GM21360 (cell line): ENCODE measurements around the gene NMT1.

ENCODE experiments used
- ATAC-seq: cut with Tn5 transposase; IDR thresholded peaks from one replicate; pipeline ENCODE4 v1.9.1; 2021; ENCODE audit warnings: mild to moderate bottlenecking, moderate library complexity; ENCODE audit not compliant: unreplicated experiment

The NMT1 gene

DNA sequence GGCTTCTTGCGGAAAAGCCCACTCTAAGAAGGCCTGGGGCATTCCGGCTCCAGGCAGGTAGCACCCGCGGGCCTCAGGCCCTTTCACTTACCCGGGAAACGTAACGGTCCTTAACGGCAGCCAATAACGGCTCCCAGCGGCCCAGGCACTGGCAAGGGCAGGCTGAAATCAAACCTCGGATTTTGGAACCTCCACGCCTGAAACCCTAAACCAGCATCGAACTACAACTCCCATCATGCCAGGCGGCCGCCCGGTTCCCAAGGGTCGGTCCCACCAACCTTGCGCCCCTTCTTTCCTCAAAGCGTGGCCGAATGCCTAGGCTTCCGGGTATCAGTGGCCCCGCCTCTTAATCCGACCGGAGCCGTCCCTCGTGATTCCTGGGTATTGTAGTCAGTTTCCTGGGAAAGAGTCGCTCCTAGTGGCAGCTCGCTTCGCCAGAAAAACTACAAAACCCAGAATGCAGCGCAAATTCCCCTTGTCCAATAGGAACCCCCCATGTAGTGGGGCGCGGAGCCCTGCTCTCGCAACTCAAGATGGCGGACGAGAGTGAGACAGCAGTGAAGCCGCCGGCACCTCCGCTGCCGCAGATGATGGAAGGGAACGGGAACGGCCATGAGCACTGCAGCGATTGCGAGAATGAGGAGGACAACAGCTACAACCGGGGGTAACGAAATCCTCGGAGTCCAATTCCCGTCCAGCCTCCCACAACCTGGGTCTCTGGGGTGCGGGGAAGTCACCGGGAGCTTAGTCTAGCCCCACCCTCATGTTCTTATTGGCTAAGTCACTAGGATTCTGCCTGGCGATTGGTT lies at the start of gene NMT1:
NMT1 (plus strand) TSS at position 521 of the 809 bp plus-strand sequence; CDS start at position 534, 13 bp downstream.
- peak; percentile 79 for ATAC-seq

DNA sequence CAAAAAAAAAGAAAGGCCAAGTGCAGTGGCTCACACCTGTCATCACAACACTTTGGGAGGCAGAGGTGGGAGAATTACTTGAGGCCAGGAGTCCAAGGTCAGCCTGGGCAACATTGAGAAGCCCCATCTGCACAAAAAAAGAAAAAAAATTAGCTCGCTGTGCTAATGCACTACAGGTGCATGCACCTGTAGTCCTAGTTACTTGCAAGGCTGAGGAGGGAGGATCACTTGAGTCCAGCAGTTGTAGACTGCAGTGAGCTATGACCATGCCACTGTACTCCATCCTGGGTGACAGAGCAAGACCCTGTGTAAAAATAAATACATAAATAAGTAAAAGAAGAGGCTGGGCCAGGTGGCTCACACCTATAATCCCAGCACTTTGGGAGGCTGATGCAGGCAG lies 49.4 kb upstream of the NMT1 start:
- ATAC-seq = no peak

DNA sequence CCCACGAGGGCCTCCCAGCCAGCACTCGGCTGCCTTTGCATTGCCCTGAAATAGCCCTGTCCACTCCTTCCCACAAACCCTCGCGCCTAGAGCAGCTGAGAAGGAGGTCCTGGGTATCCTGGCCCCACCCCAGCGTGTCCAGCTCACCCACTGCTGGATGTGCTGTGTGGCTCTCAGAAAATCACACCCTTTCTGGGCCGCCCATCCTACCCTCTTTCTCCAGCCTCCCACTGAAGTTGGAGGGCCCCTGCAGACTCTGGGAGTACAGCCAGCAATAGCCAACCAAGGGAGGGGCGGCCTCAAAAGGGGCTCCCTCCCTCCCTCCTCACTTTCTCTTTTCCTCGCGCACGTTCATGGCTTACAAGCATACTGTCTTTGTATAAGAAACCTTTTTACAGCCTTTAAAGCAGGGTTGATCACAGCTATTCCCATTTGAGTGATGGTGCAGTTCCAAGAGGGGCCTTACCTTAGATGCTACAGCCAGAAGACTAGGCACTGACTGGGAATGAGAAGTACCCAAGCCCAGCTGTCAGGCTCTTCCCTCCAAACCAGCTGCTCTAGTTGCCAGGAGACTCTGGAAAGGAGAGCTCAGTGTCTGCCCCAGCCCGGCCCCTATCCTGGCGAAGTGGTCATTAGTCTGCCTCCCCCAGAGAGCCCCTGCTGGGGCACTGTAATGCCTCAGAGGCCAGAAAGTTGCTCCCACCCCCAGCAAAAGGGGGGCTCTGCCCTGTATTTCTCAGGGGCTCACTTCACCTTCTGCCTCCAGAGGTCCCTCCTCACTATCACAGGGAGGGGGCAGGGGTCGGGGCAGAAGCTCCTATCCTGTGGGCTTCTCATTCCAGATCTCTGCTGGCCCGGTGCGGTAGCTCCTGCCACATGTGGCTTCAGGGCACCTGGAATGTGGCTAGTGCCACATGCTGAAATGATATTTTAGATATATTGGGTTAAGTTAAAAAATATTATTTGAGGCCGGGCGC lies 47.8 kb upstream of the NMT1 start:
- no peak for ATAC-seq

DNA sequence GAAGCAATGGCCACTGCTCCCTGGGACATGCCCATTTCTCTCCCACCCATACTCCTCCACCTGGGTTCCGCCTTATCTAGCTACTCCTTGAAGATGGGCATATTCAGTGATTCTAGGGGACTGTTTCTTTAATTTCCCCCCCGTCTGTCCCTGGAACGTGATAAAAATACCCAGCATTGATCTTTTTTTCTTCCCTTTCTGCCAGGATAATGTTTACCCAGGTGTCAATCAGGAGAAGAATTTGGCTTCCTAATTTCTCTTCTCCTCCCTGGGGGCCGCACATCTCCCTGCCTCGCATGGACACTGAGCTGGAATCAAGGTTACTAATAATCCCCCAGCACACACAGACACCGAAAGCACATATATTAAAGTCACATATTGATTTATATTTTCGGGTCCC lies 44.9 kb upstream of the NMT1 start:
- ATAC-seq = no peak

DNA sequence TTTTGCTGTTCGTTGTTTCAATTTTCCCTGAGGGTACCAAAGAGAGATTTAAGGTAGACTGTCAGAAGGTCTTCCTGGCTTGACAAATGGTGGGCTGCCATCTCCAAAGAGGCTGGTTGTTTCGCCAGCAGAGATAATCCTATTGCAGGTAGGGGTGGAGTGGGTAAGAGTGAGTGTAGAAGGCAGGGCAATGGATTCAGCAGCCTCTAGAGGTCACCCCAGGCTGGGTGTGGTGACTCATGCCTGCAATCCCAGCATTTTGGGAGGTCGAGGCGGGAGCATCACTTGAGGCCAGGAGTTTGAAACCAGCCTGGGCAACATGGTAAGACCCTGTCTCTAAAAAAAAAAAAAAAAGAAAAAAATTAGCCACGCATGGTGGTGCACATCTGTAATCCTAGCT lies 44.3 kb upstream of the NMT1 start:
- ATAC-seq = no peak

DNA sequence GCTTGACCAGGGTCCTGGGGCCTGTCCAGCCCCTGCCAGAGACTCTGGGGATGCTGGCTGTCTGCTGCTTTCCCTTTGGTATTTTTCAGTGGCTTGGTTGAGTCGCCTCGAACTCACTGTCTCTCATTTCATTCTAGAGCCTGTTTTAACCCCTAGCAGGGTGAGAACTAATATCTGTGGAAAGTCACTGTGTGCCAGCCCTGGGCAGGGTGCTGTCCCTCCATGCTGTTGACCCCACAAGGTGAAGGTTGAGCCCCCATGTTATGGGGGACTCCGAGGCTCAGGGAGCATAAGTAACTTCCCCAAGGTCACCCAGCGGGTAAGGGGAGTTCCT lies 42.6 kb upstream of the NMT1 start:
- no peak for ATAC-seq

DNA sequence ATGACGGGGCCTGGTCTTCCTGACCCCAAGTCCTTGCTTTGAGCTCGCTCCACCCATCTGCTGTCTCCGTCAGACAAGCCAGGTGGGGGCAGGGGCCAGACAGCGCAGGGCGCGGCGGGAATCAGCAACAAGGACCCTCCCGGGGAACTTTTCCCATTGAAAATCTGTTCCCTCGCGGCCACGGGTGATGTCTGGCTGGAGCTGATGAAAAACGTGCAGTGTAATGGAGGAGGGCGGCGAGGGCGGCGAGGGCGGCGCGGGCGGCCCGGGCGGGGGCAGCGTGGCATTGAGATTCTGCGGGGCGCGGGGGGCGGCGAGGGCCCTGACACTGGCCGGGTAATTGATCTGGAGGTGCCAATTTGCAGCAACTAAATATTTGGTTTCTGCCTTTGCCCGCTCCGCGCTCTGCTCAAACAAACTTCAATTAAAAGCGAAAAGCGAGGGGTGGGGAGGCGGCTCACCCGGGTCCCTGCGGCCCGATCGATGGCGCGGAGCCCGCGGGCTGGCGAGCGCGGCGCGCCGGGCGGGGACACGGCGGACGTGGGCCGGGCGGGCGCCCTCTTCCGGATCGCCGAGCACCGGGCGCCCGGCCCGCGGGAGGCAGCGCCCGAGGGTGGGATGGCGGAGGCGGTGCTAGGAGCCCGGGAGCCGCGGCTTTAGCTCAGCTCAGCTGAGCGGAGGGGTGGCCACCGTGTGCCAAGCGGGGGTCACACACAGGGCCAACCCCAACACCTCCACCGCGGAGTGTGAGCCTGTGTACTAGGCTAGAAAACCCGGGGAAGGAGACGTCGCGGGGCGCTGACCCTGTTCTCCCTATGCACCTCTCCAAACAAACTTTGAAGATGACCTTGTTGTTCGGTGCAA lies 42.0 kb upstream of the NMT1 start:
- ATAC-seq = peak; percentile 40

DNA sequence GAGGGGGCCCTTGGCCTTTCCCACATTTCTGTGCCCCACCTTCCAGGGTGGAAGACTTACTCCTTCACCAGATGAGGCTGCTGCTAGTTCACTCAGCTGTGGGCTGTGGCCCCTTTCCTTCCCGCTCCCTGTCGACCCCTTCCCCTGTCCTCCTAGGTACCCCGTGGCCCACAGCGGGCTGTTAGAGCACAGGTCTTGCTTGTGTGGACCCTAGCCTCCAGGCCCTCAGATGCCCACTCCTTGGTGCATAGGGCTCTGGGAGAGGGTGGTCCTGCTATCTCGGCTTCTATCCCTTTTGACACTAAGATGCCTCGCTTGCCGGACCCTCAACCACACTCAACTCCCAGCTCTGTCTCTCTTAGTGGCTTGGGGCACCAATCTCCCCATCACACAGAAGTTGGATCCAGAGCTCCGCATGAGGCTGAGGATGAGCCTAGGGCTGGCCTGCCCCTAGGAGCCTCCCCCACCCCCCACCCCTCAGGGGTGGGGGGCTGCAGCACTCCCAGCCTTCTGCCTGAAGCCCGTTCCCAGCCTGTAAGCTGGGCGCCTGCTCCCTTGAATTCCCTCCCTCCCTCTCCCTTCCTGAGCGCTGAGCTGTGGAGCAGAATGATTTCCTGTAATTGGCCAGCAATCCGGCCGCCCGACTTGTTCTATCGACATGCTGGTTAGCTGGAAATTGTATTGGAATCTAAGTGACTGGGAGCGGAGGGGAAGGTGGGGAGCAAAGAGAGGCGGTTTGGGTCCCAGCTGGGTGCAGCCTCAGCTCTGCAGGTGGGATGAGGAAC lies 40.6 kb upstream of the NMT1 start:
- ATAC-seq = no peak

DNA sequence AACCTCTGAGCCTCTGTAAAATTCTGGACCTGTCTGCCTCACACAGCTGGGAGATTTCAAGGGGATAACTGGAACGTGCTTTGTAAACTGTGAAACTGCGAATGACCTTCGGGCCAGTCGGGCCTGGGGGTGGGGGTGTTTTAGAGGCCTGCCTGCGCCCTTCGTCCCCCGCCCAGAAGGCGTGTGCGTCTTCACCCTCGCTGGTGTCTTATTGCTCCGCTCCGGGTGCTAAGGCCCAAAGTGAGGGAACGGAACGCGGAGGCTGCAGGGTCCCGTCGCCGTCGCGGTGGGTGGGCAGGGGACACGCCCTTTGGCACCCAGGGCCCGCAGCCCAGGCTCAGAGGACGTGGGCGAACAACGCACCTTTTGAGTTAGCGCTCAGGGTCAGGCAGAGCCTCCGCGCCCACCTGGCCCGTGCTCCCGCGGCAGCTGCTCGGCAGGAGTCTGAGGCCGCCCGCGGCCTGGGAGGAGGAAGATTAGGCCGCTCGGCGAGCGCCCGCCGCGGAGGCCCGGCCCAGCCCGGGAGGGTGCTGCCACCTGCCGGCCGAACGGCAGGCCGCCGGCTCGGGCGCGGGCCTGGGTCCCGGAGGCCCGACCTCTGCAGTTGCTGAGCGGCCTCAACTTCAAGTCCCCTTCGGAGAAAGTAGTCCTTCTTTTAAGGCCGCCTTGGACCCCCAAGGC lies 39.4 kb upstream of the NMT1 start:
- no peak for ATAC-seq

DNA sequence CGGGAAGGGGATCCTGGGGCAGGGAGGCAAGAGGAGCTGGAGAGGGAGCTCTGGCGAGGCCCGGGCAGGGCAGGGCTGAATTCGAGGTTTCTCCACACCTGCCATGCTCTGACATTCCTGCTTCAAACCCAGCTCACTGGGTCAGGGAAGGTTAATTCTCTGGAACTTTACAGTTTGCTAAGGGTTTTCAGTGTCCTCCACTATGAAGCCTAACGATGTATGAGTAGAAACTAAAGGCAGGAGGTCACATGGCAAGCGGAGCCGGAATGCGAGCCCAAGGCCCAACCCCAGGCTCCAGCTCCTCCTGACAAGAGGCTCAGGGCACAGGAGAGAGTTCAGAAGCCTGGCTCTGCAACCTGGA lies 38.8 kb upstream of the NMT1 start:
- ATAC-seq = no peak

DNA sequence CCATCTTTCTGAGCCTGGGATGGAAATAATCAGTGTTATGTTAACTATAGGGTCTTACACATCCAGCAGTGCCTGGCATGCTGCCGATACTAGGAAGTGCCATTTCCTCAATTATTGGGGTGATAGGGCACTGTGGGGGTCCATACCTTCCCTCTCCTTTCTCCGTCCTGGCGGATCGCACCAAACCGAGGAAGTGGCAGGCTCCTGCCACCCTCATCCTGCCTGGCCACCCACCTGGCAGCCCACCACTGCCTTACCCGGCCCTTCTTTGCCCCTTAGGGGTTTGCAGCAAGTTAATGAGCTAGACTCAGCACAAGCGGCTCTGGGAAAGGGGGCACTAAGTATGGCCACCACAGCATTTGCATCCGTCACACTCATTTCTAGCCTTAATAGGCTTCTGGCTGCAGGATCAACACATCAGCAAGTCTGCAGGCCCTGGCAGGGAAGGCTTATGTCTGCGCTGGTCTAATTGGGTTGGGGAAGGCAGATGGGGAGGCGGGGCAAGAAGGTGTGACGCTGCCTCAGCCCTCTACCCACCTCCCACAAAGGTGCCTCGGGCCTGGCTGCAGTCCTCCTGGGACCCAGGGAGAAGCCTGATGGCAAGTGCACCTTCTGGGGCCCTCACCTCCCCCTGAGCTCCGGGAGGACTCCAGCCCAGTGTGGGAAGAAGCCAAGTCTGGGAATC lies 38.3 kb upstream of the NMT1 start:
- ATAC-seq = no peak

DNA sequence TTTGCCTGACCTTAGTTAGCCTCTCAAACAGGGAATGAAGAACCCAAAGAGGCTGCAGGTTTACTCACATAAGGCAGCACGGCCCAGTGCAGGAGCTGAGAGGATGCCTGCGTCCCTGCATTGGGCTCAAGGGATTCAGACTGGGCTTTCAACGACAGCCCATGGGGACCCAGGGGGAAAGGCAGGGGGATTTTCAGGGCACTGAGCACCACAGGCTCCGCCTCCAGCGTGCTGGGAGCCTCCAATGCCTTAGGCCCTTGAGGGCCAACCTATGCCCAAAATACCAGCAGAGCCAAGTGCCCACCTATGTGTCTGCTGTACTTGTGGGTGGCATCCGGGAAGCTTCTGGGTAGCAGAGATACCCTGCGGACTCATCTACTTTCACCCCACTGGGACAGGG lies 32.0 kb upstream of the NMT1 start:
- ATAC-seq = no peak

DNA sequence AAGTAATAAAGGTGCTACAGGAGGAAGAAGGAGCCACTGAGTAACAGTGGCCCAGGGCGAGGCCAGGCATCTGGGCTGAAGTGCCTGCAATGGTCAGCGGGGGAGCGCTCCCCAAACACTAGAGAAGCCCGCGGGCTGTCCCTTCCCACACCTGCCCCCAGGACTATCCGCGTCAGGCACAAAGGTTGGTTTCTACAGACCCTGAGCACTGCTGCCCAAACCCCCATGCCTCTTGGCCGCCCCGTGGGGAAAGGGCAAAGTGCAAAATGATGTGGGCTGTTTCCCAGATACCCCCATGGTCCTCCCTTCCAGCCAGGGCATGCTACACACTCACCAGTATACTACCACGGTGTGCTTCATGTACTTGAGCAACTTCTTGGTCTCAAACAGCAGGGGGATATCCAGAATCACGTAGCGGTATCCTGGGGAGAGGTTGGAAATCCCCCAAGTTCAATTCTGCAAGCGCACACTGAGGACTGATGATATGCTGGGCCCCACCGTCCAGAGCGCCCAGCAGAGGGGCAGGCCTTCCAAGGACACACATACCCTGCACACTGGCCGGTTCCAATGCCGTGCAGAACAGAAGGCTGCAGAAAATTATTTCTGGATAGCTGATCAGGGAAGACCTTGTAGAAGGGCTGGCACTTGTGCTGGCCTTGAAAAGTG lies 31.2 kb upstream of the NMT1 start:
- no peak for ATAC-seq

DNA sequence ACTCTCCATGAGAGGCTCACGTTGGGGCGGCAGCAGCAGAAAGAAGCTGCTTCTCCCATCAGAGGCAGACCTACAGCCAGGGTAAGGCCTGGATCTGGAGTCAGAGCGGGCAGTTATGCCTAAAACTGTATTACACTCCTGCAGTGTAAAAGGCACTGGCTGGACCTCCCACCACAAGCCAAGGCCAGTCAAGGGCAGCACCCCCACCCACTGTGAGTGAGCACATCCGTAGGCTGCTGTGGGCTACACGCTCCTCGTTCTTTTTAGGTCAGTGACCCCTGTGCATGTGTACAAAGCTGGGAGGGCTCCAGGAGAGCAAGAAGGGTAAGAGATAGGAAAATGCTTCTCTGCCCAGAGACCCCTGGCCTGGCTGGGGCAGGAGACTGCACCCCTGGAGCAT lies 30.4 kb upstream of the NMT1 start:
- no peak for ATAC-seq

DNA sequence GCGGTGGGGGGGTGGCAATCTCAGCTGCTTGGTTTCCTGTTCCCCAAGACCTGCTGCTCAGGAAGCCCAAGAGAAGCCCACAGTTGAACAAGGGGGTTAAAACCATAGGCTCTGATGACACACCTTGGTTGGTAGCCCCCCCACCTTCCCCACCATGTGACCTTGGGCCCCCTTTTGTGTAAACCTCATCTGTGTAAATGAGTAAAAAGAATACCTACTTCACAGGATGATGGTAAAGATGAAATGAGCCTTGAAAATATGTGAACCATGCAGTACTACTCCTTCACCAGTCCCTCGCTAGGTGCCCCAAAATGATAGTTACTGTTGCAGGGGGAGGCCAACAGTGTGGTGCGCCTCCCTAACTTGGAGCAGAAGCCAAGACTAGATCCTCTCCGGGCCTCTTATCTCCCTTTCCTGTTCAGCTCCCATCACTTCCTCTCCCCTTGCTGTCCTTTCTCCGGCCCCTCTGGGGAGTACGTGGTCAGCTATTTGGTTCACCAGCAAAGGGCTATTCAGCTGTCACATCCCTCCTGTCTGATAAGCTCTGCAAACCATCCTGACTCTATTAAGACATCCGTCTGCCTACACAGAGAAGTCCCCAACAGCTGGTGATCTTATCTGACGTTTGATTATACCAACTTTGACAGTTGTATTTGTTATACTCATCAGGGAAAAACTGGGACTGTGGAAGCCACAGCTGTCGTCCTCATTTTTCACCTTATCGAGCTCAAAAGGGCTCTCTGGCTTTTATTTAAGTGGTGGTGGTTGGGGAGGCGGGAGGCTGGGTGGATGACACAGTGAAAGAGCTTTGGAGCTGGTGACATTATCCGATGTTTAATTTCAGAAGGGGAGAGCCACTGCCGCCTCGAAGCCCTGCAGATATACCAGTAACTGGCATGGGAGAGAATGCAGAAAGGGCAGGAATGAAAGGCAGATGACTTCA lies 29.6 kb upstream of the NMT1 start:
- ATAC-seq = no peak

DNA sequence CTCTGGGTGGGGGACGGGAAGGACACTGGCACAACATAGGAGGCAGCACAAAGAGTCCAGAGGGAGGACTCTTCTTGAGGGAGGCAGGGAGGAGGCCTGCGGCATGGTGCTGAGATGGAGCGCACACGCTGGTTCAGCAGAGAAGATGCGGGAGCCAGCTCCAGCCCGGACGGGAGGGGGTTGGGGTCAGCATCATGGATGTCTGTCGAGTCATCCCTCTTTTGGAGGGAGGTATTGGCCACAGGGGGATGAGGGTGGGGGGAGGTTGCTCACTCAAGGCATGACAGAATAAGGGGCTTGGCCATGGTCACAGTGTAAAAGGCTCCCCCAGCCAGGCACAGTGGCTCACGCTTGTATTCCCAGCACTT lies 29.0 kb upstream of the NMT1 start:
- no peak for ATAC-seq

DNA sequence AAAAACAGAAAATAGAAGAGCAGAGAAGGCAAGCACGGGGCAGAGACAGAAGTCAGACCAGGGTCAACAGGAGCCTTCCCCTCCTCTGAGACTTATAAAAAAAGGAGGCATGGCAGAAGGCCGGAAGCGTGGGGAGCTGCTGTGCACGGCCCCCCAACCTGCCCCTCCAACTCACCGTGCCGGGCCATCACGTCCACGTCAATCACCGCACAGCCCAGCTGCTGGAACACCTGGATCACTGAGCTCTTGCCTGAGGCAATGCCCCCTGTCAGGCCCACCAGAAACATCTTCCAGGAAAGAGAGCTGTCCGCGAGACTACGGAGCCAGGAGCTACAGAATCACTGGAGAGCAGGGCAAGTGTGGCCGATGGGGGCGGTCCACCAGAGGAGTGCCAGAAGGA lies 26.5 kb upstream of the NMT1 start:
- ATAC-seq = no peak

DNA sequence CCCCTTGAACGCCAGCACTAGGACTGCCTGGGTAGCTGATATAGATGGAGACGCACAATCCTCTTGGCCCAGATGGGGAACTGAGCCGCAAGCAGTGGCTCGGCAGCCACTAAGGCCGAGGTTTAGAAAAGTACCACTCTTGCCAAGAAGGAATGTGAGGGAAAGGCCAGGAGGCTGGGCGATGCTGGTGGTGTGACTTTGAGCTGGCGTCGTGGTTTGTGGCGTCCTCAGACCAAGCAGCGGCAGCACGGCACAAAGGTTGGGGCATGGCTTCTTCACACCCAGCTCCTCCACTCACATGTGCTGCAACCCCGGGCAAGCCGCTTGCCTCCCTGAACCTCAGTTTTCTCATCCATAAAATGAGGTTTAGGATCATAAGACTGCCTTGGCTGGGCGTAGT lies 25.3 kb upstream of the NMT1 start:
- no peak for ATAC-seq
